HG02885 (cell line): ENCODE data around the gene PRKAR1A.
"Not testable (repeated sequence)": the region's sequence is repeated elsewhere in the genome, so short reads cannot be mapped to it uniquely, and the experiment has no call there.

Experiments used
- ATAC-seq: cut with Tn5 transposase; IDR thresholded peaks from one replicate; pipeline ENCODE4 v1.9.1; 2021; ENCODE audit warnings: mild to moderate bottlenecking; ENCODE audit not compliant: unreplicated experiment, poor library complexity

Gene PRKAR1A

DNA sequence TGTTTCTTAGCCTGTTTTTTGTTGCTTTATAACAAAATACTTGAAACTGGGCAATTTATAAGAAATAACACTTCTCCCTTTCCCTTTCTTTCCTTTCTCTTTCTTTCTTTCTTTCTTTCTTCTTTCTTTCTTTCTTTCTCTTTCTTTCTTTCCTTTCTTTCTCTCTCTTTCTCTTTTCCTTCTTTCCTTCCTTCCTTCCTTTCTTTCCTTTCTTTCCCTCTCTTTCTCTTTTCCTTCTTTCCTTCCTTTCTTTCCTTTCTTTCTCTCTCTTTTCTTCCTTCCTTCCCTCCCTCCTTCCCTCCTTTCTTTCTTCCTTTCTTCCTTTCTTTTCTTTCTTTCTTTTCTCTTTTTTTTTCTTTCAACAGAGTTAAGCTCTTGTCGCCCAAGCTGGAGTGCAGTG is 61.1 kb downstream of the PRKAR1A start:
- no peak for ATAC-seq

DNA sequence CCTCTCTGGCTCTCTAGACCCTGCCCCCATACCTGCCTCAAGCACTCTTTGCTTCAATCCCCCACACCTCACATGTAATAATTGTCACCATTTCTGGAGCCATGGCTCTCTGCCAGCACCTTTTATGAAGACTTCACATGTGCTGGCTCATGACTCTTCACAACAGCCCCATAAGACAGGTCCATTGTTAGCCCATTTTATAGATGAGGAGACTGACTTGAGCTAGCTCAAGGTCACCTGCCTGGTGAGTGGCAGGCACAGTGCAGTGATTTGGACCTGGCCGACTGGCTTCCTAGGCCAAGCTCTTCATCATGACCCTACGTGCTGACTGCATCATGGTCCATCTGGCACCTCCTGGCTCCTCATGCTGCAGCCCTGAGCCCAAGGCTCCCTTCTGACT is 63.9 kb downstream of the PRKAR1A start:
- ATAC-seq = no peak

GRCh38 chr17:68576811-68577496 is 64.7 kb downstream of the PRKAR1A start:
- no peak for ATAC-seq

DNA sequence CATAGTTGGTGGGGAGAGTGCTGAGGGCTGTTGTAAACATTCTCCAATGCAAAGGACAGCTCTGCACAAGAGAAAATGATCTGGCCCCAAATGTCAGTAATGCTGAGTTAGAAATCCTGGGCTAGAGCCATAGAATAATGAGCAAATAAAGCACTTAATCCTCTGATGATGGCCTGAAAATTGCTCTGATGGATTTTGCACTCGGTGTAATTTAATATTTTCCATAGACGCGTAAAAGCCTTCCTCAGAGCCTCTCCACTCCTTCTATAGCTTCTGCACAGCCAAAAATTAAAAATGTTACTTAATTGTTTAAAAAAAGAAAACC is 65.2 kb downstream of the PRKAR1A start:
- ATAC-seq = no peak

DNA sequence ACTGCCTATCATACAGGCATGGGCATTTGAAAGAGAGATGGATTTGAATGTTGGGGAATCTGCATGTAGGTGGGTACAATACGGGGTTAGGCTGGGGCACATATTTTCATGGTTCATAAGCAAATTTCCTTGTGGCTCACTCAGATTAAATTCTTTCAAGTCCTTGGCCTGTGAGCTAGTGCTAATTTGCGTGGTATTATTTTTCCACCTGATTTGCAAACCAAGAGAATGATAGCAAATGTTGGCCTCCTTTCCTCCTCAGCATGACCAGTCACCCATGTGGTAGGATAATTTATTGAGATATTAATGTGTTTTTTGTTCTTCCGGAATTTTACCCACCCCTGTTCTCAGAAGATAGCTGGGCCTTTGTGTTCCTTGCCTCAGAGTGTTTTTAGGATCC is 66.0 kb downstream of the PRKAR1A start:
- ATAC-seq = no peak

DNA sequence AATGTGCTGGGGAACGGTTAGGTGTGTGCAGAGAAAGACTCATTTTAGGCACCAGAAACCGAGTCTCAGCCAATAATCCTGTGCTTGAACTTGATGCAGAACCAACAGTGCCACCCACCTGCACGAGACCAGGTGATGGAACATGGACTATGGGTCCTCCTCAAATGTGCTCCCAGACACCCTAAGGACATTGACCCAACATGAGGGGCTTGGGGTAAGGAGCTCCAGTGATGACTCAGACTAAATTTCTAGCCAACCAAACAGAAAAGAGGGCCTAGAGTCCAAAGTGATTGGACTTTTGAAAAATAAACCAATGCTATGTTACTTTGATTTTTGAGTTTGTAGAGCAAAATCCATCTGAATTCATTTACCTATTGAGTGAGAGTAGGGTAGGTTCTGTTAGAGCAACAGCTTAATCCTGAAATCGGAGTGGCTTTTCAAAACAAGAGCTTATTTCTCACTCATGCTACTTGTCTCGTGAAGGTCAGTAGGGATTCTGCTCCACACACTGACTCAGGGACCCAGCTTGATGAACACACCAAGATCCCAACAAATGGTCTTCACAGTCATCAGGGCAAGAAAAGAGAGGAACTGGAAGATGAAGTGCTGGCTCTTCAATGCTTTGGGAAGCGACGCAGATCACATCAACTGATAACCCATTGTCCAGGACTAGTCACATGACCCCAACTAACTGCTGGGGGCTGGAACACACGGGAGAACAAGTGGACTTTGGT is 67.1 kb downstream of the PRKAR1A start:
- no peak for ATAC-seq

- no peak for ATAC-seq
Observed at GRCh38 chr17:68580236-68580770, 68.1 kb downstream of the PRKAR1A start.

DNA sequence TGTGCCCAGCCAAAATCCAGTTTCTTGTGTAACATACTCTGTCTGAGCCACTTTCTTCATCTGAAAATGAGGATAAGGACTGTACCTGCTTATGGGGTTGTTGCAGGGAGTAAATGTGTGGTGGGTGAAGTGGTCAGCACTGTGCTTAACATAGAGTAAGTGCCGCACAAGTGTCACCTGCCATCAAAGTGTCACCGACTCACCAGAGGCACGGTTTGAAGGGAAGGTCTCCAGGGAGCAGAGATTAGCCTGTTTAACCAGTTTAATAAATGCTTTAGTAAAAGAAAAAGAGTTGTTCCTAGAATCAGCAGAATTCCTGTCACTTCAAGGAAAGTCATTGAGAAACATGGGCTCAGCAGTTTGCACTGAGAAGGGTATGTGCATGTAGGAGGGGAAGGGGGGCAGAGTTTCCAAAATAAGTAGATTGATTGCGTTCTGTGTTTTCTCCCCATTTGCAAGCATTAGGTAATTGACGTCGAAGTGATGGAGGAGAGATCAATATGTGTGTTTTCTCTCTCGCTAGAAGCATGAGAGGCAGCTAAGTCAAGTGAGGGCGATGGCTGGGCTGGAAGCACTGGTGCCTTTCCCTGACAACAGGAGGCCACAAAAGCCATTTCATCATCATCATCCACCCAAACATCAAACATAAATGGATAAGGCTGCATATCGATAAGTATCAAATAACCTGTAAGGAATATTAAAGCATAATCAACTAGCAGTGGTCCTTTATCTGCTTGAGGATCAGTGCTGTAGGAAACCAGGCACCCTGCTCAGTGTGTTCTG is 69.8 kb downstream of the PRKAR1A start:
- no peak for ATAC-seq

DNA sequence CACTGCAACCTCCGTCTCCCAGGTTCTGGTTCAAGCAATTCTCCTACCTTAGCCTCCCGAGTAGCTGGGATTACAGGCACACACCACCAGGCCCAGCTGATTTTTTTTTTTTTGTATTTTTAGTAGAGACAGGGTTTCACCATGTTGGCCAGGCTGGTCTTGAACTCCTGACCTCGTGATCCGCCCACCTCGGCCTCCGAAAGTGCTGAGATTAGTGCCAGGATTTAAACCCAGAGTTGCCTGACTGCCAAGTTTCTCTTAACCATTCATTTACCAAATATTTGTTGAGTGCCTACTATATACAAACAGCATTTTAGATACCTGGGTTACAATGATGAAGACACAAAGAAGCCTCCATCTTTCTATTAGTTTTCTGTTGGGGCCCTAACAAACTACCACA is 70.6 kb downstream of the PRKAR1A start:
- ATAC-seq = not testable (repeated sequence)

DNA sequence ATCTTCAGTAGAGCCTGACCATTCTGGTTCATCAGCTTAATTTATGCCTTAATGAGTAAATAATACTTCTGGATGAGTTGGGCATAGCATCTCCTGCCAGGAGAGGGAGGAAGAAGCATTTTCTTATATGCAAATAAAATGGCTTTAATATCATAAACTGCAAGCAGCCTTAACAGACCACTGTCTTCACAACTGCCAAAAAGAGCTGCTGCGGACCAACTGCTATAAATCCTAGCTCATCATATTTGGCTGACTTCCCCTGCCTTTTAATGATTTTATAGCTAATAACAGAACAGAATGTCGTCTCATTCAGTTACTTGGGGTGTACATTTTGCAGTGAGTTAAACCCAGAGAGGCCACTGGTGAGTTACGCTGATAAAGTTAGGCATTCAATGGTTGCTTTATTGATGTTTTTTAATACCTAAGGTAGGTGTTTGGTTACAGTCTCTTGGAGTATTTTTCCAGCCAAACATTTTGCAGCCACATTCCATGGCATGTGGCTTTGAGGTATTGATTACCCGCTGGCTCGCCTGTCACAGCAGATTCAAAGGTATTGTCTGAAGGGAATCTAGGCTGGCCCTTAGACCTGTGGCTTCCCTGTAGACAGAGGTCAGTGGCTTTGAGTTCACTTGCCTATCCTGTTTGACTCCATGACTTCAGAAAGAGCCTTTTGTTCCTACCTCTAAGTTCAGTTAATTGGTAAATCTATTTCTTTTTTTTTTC is 72.5 kb downstream of the PRKAR1A start:
- no peak for ATAC-seq

GRCh38 chr17:68585643-68586042 is 73.4 kb downstream of the PRKAR1A start:
- no peak for ATAC-seq

DNA sequence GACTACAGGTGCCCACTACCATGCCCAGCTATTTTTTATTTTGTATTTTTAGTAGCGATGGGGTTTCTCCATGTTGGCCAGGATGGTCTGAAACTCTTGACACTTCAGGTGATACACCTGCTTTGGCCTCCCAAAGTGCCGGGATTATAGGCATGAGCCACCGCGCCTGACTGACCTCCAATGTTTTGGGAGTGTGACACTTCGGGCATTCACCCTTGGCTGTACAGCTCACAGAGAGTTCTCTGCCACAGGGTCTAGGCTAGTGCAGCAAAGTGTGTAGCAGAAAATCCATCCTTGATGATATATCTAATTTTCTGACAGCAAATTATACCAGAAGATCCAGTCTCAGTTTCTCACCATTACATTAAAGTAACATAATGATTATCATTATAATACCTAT is 74.8 kb downstream of the PRKAR1A start:
- ATAC-seq = no peak

- no peak for ATAC-seq
Observed at GRCh38 chr17:68587847-68588246, 75.6 kb downstream of the PRKAR1A start.

DNA sequence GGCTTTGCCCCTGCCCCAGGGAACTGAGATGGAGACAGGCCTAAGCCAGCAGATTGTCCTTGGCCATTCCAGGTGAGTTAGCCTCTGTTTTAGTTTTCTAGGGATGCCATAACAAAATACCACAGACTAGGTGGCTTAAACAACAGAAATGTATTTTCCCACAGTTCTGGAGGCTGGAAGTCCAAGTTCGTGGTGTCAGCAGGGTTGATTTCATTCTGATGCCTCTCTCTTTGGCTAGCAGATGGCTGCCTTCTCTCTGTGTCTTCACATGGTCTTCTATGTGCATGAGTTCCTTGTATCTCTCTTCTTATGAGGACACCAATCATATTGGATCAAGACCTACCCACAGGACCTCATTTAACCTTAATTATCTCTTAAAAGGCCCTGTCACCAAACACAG is 76.1 kb downstream of the PRKAR1A start:
- ATAC-seq = no peak

DNA sequence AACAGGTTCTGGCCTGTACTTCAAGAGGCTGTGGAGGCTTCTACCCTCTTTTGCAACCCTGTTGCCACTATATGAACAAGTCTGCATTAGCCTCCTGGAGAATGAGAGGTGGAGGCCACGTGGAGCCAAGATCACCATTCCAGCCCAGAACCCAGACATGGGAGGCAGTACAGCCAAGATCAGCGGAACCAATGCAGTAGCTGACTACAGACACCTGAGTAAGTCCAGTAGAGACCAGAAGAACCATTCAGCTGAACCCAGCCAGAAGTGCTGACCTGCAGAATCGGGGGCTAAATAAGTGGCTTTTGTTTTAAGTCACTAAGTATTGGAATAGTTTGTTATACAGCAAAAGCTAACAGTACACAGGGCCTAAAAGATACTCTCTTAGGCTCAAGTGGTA is 76.9 kb downstream of the PRKAR1A start:
- no peak for ATAC-seq

DNA sequence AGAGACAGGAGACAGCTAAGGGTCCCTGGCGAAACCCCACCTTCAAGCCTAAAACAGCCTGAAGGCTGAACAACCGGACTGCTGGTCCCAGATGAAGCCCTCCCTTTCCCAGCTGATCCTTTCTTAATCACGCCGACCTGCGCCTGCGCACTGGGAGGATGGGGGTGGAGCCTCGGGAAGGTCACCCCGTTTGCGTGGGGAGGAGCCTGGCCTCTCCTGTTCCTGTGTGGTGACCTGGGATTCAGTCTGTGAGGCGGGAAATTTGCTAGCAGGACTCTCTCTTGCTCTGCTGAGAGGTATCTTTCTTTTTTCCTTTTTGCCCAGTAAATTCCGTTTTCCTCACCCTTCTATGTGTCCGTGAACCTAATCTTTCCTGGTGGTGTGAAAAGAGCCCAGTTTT is 79.4 kb downstream of the PRKAR1A start:
- ATAC-seq = no peak

DNA sequence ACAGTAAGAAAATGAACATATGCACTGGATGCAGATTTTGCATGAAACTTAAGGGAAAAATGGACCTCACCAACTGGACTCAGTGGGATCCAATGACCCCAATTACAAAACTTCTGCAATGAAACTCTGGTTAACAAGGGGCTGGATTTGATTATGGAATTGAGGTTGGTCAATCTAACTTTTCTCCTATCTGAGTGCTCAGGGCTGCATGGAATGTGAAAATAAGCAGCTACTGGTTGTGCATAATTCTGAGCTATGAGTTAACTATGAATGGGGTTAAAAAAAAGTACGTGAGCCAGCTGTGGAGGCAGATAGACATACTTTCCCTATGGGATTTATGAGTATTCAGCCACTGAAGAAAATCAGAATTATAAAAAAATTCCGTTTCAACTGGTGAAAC is 79.8 kb downstream of the PRKAR1A start:
- no peak for ATAC-seq

DNA sequence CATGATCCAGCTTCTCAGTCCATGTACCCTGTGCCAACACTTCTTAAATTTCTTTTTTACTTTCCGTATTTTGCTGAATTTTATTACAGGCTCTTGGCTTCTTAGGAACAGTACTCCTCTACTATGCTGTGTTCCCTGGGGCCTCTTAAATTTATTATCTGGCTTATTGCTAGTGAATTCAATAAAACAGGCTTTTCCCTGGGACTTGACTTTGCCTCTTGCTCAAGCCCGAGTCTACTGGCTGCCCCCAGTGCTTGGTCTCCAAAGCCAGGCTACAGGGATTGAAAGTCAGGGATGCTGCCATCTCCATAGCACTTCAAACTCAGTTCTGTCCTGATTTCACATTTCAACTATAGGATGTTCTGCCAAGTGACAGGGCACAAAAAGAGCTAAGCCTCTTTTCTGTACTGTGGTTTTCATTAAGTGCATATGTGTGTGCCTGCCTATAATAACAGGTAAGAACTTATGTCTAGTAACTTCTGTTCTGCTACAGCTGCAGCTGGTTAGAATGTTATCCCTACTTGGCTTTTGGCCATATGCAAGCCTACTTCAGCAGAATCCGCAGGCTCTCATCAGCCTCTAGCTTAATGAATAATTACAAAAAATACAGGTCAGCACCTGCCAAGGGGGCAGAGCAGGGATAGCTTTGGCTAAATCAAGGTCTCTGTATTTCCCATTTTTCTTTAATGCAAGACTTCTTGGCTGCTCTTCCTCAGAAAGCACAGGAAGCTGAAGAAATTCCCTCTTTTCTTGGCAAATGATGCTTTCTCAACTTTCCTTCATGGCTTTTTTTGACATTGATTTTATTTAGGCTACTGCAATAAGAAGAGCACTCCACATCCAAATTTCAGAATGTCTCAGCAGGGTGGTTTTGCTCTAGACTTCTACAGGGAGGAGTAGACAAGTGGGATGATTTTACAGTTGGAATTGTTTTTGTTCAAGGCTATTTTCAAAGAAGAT is 80.7 kb downstream of the PRKAR1A start:
- ATAC-seq = no peak

GRCh38 chr17:68594552-68594951 is 82.3 kb downstream of the PRKAR1A start:
- no peak for ATAC-seq
